HG03469 (cell line): ENCODE data around the gene PHACTR3.

Source experiments
- ATAC-seq: cut with Tn5 transposase; IDR thresholded peaks from one replicate; pipeline ENCODE4 v1.9.1; 2021; ENCODE audit warnings: mild to moderate bottlenecking, moderate library complexity, moderate number of reproducible peaks; ENCODE audit not compliant: unreplicated experiment

PHACTR3 gene

DNA sequence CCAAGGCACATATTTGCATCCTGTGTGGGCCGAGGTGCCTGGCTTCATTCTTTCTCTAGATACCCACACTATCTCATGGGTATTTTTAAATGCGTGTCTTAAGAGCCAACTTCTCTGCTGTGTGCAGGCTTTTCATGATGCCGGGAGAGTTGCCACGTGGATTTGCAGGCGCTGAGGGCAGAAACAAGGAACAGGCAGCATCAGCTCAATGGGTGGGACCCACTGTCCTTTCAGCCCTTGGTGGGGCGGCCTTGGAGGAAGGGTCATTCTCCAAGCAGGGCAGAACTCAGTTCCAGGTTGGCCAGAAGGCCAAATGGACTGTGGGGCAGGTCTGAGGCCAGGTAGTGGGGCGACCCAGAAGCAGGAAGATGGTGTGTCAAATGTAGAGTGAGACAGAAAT is 84.7 kb downstream of the PHACTR3 start:
- ATAC-seq: no peak

DNA sequence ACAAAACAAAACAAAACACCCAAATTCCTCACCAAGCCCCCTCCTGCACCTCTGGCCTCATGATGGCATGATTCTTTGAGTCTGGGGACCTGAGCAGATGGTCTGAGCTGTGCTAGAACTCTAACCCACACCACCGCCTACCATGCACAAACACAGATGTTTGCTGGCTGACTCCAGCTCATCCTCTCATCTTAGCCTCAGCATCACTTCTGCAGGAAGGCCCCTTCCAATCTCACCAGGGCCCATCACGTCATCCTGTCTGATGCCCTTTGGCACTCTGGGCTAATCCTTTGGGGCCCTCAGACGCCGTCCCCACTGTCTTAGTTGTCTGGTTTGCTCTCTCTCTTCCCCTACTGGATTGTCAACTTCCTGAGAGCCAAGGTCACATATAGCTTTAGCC is 85.8 kb downstream of the PHACTR3 start:
- ATAC-seq: no peak

DNA sequence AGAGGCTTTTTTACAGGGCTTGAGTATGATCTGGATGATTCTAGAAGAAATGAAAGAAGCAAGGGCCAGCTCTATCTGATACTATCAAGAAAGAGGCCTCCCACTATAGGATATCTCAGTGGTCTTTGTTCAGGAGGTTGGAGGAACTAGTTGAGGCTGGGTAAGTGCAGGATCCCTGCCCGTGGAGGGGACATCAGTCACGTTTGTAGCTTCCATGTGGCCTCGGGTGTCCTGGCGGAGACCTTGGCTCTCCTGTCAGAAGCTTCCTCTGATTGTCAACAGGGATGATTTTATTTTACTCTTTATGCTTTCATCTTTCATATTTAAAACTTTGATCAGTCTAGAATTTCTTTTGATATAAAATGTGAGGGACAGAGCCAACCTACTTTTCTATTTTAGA is 86.6 kb downstream of the PHACTR3 start:
- no peak for ATAC-seq

DNA sequence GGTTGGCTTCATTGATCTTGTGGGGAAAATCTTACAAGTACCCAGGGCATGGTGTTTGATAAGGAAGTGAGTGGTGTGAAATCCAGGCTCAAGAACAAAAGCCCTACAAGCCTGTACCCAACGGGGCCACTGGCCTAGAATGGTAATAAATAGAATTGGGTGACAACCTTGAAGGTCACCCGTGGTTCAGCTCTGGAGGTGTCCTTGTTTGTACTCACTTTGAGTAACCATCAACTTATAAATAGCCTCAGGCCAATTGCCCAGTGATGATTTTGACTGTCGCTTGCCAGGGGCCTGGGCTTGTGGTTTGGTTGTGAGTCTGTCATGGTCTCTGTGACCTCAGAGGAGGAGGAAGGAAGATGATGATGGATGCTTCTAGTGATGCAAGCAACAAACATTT is 87.8 kb downstream of the PHACTR3 start:
- no peak for ATAC-seq

DNA sequence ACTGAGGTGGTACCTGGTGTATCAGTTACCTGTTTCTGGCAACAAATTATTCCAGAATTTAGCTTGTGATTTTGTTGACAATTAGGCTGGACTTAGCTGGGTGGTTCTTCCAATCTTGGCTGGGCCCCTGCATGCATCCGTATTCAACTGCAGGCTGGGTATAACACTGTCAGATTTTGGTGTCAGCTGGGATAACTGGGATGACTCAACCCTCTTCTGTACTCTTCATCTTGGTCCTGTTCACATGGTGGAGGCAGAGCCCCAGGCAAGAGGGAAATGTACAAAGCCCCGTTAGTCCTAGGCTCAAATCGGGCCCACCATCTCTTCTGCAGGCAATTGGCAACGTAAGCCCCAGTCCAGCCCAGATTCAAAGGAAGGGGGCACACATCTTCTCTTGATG is 89.2 kb downstream of the PHACTR3 start:
- no peak for ATAC-seq

DNA sequence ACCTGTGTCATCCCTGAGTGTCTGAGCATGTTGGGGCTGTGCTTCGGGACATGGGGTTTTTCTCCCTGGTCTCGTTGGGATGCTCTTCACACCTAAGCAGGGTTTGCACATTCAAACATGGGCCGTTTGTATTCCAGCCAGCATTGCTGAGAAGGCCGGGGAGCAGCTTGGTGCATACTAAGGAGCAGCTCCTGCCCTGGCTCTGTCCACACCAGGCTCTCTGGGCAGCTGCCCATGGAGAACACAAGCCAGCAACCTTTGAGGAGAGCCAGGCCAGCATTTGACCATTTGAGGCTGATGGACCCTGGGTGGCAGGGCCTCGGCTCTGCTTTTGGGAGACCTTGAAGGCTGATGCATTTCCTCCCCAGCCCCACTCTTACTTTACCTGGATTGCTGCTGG is 92.1 kb downstream of the PHACTR3 start:
- ATAC-seq: no peak

DNA sequence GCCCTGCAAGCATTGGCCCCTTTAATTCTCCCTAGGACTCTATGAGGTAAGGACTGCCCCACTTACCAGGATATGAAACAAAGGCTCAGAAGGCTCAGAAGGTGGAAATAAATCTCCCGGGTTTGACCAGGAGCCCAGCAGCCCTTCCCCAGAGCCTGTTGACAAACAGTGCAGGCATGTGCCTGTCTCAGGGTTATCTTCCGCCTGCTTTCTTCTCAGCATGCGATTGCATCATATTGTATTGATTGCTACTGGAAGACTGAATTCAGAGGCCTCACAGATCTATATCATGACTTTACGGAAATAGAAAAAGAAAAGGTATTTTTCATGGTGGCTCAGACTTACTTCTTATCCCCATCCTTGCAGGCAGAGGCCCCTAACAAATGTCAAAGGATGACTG is 92.7 kb downstream of the PHACTR3 start:
- no peak for ATAC-seq

DNA sequence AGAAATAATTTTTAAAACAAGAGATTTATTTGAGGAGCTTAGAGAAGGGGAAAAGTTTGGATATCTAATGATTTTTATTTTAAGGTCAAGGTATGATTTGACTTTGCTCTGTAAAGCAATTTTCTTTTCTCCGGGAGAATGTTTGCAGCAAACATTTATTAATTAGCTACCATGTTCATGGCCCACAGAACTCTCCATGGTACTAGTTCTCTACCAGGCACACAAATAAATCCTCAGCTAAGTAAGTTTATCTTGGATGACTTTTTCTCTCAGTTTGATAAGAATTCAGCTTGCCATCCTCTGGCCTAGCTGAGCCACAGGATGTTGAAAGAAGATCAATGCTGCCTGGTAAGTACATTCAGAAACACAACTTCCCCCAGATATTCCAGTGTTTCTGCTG is 94.3 kb downstream of the PHACTR3 start:
- no peak for ATAC-seq

DNA sequence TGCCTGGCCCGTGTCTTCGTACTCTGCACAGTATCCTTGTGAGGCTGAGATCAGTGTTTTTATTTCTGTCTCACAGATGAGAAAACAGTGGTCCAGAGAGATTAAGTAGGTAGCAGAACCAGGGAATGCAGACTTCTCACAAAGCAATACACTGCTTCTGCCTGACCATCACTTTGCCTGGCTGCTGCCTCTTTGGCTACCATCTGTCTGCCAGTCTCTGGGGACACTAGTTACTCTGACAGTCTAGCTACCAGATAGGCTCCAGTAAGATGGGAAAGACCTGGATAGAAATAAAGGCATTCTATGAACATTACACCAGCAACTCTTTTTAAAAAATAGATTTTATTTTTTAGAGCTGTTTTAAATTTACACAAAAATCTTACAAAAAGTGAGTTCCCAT is 96.9 kb downstream of the PHACTR3 start:
- ATAC-seq: no peak

DNA sequence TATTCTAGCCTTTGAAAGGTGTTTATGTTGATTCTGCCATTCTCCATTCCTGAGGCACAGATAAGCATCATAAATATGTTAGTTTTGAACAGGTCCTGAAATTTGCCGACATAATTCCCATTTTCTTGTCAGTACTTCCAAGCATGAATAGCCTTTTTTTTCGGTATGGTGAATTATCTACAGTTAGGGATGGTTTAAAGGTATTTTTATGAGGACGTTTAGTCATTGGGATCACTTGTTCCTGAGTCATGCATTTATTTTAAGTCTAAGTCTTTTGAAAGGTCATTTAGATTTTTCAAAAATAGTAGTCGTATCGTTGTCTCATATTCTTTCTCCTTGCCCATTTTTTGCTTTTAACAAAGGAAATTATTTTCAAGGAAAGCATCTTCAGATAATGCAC is 98.7 kb downstream of the PHACTR3 start:
- ATAC-seq: no peak

DNA sequence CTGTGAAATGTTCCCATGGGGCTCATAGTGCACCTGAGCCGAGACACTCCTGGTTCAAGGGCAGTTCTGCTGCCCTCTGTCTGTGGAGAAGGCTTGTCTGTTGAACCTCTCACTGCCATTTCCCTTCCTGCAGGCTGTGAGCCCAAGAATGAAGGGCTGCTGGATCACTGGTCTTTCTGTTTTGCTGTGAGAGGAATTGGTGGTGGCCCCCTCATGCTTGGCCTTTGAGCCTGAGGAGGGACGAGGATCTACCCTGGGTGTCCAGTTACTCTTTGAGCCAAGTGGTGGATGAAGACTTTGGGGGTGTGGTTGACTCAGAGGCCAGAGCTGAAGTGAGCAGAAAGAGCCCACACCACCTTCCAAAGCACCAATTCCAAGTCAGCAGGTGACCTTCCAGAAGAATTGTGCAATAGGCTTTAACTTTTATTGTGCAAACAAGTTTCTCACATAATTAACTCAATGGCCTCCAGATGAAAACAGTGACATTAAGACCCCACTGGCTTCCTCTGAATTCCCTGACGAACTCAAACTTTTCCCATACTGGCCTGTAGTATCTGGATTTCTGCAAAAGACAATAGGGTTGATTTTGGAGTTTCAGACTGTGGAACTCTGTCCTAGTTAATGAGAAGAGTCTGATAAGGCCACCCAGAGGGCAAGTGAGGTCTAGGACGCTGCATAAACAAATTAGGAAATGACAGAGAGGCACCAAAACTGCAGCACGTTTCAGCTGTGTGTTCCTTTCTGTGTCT is 101.5 kb downstream of the PHACTR3 start:
- no peak for ATAC-seq

DNA sequence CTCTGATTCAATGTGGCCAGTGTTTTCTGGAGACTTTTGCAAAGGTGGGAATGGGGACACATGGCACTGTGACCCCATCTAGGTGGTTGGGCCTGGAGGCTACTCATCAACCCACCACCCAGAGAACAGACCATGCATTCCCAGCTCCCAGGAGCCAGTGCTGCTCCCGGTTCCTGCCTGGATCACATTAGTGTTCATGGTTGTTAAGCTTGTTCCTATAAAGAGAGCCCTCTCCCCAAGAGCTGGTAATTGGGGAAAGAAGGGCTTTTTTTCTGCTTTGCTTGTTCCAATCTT is 102.0 kb downstream of the PHACTR3 start:
- ATAC-seq: no peak

DNA sequence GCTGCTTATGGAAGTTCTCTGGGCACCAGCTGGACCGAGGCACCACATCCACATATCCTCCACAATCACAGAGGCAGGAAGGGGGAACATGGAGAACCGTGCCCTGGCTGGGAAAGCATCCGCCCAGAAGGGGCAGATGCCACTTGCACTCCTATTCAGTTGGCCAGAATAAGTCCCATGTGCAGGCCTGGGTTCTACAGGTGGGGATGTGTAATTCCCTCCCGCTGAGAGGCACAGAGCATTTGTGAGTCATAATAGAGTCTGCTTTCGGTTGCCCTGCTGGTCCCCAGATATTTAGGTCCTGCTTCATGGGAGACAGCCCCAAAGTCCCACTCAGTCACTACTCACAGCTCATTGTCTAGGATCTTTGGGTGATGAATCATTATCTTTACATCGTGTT is 104.0 kb downstream of the PHACTR3 start:
- ATAC-seq: no peak

DNA sequence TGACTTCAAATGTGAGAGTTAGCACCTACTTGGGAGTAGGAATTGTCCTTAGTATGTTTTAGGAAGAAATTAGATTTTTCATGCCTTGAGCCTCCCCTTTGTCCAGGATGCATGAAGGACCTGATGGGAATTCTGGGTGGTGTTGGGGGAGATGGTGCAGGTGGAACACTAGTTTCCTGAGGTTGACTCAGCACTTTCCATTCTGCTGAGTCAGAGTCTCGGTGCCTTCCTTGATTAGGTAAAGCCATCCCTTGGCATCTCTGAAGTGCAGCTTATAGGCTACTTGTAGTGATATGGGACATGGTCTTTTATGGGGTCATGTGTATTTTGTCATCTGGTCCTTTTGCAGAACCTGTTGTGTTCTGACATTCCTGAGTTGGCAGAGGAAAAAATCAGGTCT is 105.3 kb downstream of the PHACTR3 start:
- ATAC-seq: no peak

DNA sequence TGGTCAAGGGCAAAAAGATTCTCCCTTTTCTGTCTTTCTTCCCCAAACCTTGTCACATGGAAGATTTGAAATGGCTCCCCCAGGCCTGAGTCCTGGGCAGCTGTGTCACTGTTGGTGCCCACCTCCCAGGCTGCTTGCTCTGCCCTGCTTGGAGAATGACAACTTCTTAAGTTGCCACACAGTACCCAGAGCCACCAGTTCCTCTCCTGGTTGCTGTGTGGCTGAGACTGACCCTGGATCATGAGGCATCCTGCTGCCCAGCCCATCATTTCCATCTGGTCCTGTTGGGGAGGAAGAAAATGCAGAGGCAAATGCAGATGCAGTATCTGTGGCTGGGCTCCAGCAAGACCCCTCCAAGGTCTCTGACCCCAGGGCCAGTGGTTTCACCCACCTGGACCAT is 113.7 kb downstream of the PHACTR3 start:
- no peak for ATAC-seq

DNA sequence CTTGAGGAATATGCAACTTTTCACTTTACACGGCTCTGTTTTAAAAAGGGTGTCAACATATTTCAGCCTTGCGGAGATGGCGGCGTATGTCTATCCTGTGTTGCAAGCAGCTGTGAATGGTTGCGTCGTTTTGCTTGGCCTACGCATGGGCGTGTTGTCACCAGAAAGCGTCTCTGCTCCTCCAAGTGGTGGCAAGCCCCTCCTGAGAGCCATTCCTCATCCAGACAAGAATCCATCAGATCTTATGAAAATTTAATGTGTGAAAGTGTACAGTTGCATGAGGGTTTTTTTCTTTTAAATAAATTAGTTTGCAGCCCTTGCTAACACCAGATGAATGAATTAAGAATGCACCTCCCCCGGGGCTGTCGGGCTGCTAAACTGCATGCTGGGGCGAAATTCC is 114.4 kb downstream of the PHACTR3 start:
- no peak for ATAC-seq

DNA sequence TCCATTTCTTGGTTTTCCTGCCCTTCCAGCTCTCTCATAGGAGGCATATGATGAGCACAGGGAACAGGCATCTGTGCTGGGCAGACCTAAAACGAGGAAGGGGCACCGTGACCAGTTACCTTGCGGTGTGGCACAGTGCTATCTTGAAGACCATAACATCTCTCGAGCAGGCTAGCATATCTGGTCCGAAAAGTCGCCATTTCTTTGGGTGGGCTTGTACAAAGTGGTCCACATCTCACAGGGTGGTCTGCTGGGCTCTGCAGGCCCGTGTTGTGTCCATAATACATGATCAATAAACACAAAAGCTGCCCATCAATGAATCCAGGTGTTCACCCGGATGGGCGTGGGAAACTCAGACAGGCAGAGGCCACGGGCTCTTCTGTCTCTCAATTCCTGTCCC is 115.7 kb downstream of the PHACTR3 start:
- no peak for ATAC-seq

DNA sequence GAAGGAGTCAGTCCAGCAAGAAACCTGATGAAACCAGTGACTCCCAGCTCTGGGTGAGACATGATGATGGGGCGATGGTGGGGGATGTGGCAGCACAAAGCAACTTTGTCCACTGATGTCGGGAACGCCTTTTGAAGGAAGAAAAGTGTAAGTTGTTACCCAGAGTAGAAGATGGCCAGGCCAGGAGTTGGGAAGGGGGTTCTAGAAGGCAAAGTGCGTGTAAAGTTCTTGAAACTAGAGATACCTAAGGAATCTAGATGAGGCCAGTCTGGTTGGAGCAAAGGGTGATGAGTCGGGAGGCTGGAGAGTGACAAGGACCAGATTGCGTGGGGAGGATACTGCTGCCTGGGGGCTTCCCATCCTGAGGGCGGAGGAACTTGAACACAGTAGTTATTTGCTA is 117.0 kb downstream of the PHACTR3 start:
- no peak for ATAC-seq

DNA sequence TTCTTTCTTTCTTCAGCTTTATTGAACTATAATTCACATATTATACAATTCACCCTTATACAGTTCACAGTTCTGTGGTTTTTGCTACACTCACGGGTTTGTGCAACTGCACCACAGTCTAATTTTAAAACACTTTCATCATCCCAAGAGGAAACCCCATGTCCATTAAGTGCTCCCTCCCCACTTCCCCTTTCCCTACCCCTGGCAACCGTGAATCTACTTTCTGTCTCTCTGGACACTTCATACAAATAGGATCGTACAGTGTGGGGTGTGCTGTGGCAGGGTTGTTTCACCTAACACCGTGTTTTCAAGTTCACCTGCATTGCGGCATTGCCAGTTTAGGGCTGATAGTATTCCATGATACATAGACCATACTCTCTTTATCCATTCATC is 118.8 kb downstream of the PHACTR3 start:
- ATAC-seq: no peak

DNA sequence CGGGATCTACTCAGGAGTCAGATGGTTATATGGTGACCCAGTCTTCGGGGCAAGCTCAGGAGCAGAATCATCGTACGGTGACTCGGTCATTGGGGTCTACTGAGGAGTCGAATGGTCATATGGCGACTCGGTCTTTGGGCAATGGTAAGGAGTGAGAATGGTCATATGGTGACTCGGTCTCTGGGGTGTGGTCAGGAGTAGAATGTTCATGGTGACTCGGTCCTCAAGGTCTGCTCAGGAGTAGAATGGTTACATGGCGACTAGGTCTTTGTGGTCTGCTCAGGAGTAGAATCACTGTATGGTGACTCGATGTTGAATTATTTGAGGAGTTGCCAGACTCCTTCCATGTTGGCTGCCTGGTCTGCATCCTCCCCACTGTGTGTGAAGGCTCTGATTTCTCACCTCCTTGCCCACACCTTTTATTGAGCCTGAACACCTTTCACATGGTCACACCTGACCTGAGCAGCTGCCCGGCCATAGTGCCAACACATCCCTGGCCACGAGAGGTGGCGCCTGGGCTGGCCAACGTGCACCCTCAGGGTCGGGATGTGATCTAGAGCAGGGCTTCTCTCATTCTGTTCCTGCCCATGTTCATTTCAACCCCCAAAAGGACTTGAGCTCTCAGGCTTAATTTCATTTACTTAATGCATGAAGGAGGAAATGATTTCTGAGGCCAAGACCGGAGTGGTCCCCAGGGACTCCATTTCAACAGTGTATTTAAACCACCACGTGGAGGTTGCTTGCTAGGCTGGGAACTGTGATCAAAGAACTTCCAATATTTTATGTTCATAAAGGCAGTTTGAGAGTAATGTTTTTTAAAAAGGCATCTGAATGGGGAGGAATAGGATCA is 119.5 kb downstream of the PHACTR3 start:
- ATAC-seq: no peak

DNA sequence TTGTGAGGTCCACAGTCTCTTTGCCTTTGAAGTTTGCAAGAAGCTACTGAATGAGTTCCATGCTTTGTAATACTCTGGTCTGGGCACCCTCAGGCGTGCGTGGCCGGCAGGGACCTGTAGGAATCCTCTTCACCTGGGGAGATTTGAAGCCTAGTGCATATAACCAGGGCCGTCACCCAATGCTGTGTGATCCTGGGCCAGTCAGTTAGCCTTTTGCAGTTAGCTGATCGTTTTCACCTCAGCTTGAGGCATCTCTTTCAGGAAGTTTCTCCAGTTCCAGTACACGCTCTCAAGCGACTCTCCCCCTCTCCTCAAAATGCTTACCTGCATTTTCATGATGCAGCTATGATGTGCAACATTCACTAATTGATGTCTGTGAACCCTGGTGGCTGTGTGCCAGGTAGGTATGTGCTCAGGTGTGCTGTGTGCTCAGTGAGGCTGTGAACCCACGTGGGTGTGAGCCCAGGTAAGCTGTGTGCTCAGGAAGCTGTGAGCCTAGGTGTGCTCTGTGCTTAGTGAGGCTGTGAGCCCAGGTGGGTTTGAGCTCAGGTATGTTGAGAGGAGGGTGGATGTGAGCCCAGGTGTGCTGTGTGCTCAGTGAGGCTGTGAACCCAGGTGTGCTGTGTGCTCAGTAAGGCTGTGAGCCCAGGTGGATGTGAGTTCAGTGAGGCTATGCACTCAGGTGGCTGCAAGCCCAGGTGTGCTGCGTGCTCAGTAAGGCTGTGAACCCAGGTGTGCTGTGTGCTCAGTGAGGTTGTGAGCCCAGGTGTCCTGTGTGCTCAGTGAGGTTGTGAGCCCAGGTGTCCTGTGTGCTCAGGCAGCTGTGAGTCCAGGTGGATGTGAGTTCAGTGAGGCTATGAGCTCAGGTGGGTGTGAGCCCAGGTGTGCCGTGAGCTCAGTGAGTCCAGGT is 120.4 kb downstream of the PHACTR3 start:
- ATAC-seq: no peak
